ENCODE measurements around the gene C2CD4D.

C2CD4D gene

GRCh38 chr1:151858886-151859665 lies 19.5 kb upstream of the C2CD4D start:
- DNase-seq (ENCODE audit: low spot score): no peak

DNA sequence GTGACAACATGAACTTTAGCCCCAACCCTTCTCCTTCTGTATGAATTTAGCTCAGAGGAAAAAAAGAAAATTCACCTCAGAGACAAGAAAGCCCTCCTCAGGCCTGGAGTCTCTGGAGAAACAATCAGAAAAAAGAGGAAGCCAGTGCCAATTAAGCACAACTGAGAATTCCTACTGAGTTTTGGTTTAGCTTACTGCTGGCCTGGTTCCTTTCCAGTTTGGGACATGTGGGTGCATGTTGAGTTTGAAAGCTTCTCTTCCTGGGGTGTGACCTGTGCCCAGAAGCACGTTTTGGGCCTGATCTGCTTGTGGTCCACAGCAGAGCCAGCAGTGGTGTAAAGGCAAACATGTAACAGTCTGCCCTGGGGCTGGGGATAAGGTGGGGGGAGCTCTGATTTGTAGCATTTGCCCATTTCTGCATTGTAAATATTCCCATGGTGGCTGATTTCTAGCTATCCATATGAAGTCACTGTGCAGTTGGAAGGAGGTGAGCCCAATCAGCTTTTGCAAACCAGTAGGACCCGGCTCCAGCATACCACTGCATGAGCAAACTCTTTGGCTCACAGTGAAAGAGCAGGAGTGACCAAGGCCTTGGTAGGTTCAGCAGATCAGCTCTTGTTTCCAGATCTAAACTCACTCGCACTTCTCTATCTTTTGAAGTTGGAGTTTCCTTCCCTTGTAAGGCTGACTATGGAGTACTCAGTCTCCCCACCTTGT lies 18.6 kb upstream of the C2CD4D start:
- no peak for DNase-seq (ENCODE audit: low spot score)

- no peak for DNase-seq (ENCODE audit: low spot score)
These were observed 16.3 kb upstream of the C2CD4D start for GRCh38 chr1:151855933-151856332.

- DNase-seq (ENCODE audit: low spot score): peak; percentile 60
These were observed 15.9 kb upstream of the C2CD4D start for GRCh38 chr1:151855516-151855915.

GRCh38 chr1:151854658-151855057 lies 15.0 kb upstream of the C2CD4D start:
- DNase-seq (ENCODE audit: low spot score): no peak

DNA sequence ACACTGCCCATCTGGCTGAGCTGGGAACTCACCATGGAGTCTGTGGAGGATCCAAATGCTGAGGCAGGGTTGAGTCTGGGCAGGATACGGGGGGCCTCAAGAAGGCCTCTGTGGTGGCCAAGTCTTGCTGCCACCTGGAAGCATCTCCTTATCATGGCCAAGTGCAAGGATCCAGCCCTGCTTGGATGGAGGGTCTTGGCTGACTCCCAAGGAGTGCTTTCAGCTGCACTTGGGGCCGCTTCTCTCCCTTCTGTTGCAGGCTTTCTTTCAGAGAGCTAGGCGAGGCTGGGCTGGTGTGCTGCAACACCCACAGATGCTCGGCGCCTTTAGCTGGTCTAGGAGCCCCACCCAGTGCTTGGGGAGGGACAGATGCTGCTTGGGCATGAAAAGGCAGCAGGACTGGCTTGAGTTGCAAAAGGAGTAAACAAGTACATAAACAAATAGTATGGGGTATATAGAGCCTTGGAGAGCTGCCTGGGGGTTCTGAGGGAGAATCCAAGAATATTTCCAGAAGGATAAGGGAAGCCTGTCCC lies 13.9 kb upstream of the C2CD4D start, which contains the start of gene THEM5:
TSS of gene THEM5 (minus strand) at position 302 of the 533 bp plus-strand sequence. CDS start at position 155, 147 bp downstream.
- DNase-seq (ENCODE audit: low spot score): no peak

GRCh38 chr1:151852733-151853132 lies 13.1 kb upstream of the C2CD4D start:
- no peak for DNase-seq (ENCODE audit: low spot score)

DNA sequence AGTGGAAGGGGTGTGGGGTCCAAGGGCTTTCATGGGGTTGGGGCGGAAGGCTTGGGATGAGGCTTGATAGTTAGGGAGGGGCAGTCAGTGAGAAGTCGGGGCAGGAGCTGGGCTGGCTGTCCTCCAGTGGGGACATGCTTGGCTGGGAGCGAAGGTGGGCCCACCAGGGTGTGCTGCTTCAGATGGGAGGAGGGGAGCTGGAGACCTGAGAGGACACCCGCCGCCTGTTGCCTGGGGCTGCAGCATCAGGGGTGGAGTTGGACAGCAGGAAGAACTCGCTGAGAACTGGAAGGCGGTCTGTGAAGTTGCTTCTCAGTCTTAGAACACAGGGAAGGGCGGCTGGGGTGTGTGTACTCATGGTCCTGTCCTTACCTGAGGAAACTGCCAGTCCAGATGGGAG lies 12.3 kb upstream of the C2CD4D start:
- no peak for DNase-seq (ENCODE audit: low spot score)

- no peak for DNase-seq (ENCODE audit: low spot score)
These were observed 10.3 kb upstream of the C2CD4D start for GRCh38 chr1:151849871-151850270.

DNA sequence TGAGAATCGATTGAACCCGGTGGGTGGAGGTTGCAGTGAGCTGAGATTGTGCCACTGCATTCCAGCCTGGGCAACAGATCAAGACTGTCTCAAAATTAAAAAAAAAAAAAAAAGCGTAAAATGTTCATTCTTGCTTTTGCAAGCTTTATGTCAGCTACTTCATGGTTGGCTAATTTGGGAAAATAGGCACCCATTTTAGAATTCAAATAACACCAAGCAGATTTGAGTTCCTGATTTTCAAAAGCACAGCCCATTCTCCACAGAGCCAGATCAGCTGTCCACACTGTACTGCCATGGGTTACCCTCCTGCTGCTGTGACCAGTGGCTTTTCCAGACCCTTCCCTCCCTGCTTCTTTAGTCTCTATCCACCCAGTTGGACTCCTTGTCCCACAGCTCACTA lies 9.5 kb upstream of the C2CD4D start:
- no peak for DNase-seq (ENCODE audit: low spot score)

DNA sequence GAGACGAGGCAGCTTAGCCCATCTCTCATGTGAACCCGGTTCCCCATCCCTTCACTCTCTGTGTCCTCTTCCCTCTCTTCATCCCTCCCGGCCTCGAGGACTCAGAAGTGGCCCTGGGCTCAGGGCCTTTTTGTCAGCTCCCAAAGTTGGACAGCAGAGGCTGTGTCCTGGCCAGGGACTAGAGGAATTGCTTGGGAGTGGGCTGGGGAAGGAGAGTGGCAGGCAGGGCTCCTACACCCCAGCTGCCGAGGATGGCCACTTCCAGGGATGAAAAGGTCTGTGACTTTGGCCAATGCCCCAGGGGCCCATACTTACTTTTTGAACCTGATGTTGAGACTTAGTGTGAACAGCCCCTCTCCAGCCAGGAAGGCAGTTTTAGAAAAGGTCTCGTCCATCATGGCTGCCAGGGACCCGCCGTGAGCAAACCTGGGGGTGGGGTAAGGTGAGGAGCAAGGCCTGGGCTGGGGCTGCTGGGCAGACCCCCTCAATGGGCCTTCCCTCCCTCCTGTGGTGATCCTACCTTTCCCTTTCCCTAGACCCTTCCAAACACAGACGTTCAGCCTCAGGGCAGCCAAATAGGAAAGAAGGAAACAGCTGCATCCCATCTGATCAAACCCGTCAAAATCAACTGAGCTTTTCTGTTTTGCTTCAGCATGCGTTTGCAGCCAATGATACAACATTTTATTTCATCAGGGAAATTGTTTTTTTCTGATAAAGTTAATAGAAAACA lies 8.4 kb upstream of the C2CD4D start:
- DNase-seq (ENCODE audit: low spot score): no peak

- no peak for DNase-seq (ENCODE audit: low spot score)
These were observed 7.1 kb upstream of the C2CD4D start for GRCh38 chr1:151846686-151847237.

- DNase-seq (ENCODE audit: low spot score): no peak
These were observed 6.5 kb upstream of the C2CD4D start for GRCh38 chr1:151846062-151846568.

- no peak for DNase-seq (ENCODE audit: low spot score)
These were observed 3.8 kb upstream of the C2CD4D start for GRCh38 chr1:151843398-151843797.

DNA sequence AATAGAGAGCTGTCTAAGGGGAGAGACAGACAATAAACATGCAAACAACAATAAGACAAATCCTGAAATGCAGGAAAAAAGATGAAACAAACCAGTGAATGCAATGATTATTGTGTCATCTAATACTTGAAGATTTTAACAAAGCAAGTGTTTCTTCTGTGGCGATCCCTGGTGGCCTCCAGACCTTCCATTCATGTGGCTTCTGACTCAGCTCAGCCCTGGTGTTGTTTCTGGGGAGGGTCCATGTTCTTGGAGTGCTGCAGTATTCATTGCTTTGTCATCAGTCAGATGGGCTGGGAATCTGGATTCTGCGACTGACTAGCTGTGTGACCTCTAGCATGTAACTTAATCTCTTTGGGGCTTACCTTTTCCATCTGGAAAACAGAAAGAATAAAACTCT lies 1.5 kb upstream of the C2CD4D start:
- no peak for DNase-seq (ENCODE audit: low spot score)

DNA sequence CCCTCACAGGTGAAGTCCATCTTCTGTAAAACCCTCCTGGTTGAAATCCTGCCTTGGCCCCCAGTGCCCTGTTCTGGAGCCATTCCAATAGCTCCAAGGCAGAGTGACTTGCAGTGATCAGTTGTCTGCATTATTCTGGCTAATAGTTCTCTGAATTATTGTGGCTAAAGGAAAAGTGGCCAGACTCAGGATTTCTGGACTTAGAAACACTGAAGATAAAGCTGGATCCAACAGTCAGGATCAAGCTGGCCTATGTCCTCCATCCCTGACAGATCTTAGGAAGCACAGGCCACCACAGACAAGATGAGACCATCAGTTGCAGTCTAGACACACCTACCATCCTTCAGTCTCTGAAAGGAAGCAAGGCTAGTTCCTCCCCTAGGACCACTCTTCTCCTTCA lies 801 bp upstream of the C2CD4D start:
- DNase-seq (ENCODE audit: low spot score): no peak

- no peak for DNase-seq (ENCODE audit: low spot score)
These were observed 573 bp downstream of the C2CD4D start for GRCh38 chr1:151839082-151839412.

DNA sequence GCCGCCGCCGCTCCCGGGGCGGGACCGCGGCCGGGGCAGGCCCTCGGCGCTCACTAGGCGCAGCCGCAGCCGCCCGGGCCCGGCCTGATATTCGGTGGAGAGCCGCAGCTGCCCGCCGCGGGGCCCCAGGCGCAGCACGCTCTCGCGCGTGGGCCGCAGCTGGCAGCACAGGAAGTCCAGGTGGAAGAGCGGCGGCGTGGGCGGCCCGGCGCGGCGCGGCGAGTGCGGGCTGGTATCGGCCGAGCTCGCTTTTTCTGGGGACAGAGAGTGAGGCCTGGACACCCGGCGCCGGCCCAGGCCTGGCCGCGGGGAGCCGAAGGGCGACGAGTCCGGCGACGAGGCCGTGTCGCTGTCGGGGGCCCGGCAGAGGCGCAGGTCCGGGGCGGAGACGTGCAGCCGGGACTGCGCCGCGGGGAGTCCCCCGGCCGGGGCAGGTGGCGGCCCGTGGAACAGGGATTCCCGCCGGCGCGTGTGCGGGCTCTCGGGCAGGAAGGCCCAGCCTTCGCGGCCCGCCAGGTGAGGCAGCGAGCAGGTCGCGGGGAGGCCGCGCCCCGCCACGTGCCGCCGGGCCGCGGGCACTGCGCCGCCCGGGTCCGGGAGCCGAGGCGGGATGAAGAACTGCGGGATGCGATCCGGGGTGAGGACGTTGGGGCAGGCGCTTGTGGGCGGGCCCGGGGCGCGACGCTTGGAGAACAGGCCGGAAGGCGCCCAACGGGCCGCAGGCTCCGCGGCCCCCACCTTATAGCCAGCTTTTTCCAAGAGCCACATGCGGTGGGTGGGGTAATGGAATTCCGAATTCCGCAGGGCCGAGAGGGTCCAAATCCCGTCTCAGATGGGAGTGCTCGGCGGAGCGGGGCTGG lies 1.2 kb downstream of the C2CD4D start:
- DNase-seq (ENCODE audit: low spot score): peak; percentile 78

GRCh38 chr1:151837884-151838221 lies 1.8 kb downstream of the C2CD4D start:
- no peak for DNase-seq (ENCODE audit: low spot score)

DNA sequence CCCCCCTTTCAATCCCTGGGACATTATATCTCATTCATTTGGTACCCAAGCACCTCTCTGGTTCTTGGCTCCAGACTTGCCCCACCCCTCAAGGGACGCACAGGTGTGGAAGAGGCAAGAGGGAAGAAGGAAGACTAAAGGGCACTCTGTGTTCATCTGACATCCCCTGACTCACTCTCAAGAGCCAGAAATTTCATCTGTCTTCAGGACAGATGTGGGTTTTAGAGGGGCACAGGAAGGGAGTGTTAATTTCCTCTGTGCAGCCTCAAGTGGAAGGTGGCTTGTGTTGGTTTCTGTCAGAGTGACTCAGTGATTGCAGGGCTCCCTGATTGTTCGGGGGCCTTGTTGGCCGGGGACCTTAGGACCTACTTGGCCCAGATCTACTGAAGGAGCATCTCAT lies 2.4 kb downstream of the C2CD4D start:
- no peak for DNase-seq (ENCODE audit: low spot score)

DNA sequence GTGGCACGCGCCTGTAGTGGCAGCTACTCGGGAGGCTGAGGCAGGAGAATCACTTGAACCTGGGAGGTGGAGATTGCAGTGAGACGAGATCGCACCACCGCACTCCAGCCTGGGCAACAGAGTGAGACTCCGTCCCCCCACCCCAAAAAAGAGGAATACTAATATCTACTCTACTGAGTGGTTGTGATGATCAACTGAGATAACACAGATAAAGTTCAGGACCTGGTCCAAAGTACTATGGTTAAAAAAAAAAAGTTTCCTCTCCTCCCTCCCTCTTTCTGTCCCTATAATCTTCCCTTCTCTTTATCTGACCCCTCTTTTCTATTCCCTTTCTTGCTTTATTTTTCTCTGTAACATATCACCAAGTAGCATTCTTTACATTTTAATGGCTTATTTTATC lies 4.0 kb downstream of the C2CD4D start:
- DNase-seq (ENCODE audit: low spot score): no peak
